Measurements from ENCODE around the gene HIVEP2.

GRCh38 chr6:142892254-142893021 lies 52.5 kb downstream of the HIVEP2 start:
- TF ChIP-seq POLR2AphosphoS5 (IDR thresholded peaks at IDR 0.05) (no peak), CTCF (IDR thresholded peaks at IDR 0.05 in 8 of 11, conservative IDR thresholded peaks at IDR 0.05 in 3 of 11) (no peak), POLR2A (IDR thresholded peaks at IDR 0.05) (no peak)
